ENCODE measurements around the gene DLGAP1. TPM values are rescaled to one million over a fixed set of nuclear protein-coding genes. Genes with fewer than 3 reads are reported as not detected.

DLGAP1 gene
- polyA plus RNA-seq, 1 experiment: 0.09 TPM

- H3K27ac ChIP-seq (ENCODE audit: low read depth, low read length): no peak overlapping the region
- CTCF ChIA-PET: no interaction called here
- no peak for TF ChIP-seq CTCF (IDR thresholded peaks at IDR 0.05; ENCODE audit: low read depth, low read length)
- POLR2A ChIA-PET: no interaction called here
- H3K27me3 ChIP-seq (ENCODE audit: control insufficient read depth, insufficient read depth, low read length): no peaks in the 10 kb centered on the region
- peaks cover 8% of the 10 kb centered on the region for H3K9me3 ChIP-seq (ENCODE audit: control insufficient read depth, insufficient read depth, low read length)
- no peak for DNase-seq (ENCODE audit: low read depth, low spot score)
- H3K4me3 ChIP-seq (ENCODE audit: low read depth, low read length): no peak overlapping the region
Observed at GRCh38 chr18:4264347-4264791, 190.7 kb downstream of the DLGAP1 start.

GRCh38 chr18:4260107-4260506 is 195.0 kb downstream of the DLGAP1 start:
- no peak for DNase-seq (ENCODE audit: low read depth, low spot score)

GRCh38 chr18:4256766-4257417 is 198.2 kb downstream of the DLGAP1 start:
- Histone ChIP-seq H3K4me3 (ENCODE audit: low read depth, low read length) (no peak overlapping the region), H3K27me3 (ENCODE audit: control insufficient read depth, insufficient read depth, low read length) (no peaks in the 10 kb centered on the region), H3K27ac (ENCODE audit: low read depth, low read length) (no peak overlapping the region), H3K9me3 (ENCODE audit: control insufficient read depth, insufficient read depth, low read length) (peaks cover 9% of the 10 kb centered on the region)
- ChIA-PET POLR2A (no interaction called here), CTCF (no interaction called here)
- TF ChIP-seq CTCF (IDR thresholded peaks at IDR 0.05; ENCODE audit: low read depth, low read length): no peak
- DNase-seq (ENCODE audit: low read depth, low spot score): no peak

More at GRCh38 chr18:4260107-4260506, 195.0 kb downstream of the DLGAP1 start:
- no peak overlapping the region for H3K4me3 ChIP-seq (ENCODE audit: low read depth, low read length)
- ChIA-PET POLR2A (no interaction called here), CTCF (no interaction called here)
- TF ChIP-seq CTCF (IDR thresholded peaks at IDR 0.05; ENCODE audit: low read depth, low read length): no peak
- no peak overlapping the region for H3K27ac ChIP-seq (ENCODE audit: low read depth, low read length)
- no peaks in the 10 kb centered on the region for H3K27me3 ChIP-seq (ENCODE audit: control insufficient read depth, insufficient read depth, low read length)
- peaks cover 15% of the 10 kb centered on the region for H3K9me3 ChIP-seq (ENCODE audit: control insufficient read depth, insufficient read depth, low read length)

- no peak overlapping the region for H3K27ac ChIP-seq (ENCODE audit: low read depth, low read length)
- CTCF ChIA-PET: no interaction called here
- POLR2A ChIA-PET: no interaction called here
Observed at GRCh38 chr18:4254840-4255239, 200.3 kb downstream of the DLGAP1 start.

More at GRCh38 chr18:4254840-4255239, 200.3 kb downstream of the DLGAP1 start:
- Histone ChIP-seq H3K9me3 (ENCODE audit: control insufficient read depth, insufficient read depth, low read length) (peaks cover 11% of the 10 kb centered on the region), H3K4me3 (ENCODE audit: low read depth, low read length) (no peak overlapping the region), H3K27me3 (ENCODE audit: control insufficient read depth, insufficient read depth, low read length) (no peaks in the 10 kb centered on the region)
- no peak for DNase-seq (ENCODE audit: low read depth, low spot score)
- TF ChIP-seq CTCF (IDR thresholded peaks at IDR 0.05; ENCODE audit: low read depth, low read length): no peak

Data from AG04450 (cell line).